KBM-7 (cell line): Measurements from ENCODE around the gene ANK3.

Experiments used
- DNase-seq: peaks from one replicate; pipeline ENCODE4 v3.0.0-alpha.2; 2015
- in situ Hi-C: fragments of 300-500 bp; cut with MboI; formaldehyde crosslinking; loops from 2 replicates; pipeline ENCODE4 v1.14.3; 2020; ENCODE audit warnings: low sequenced_read_pairs, low pct_unique_long_range_greater_than_20kb, mixed read lengths

The ANK3 gene

DNA sequence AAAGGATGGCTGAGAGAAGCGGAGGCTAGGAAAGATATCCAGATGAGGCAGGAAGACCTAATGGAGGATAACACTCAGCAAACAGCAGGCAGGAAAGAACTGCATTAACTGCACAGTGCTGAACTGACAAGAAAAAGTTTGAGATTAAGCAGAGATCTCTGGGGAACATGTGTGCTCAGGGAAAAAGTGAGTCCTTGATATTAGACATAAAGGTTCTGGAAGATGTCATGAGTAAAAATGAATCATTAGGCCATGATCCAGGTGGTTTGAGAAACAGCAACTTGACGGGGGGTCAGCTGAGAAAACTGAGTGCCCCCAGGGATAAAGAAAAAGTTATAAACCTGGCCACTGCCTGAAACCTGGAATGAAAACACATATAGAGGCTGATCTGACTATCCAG lies 27.3 kb upstream of the ANK3 start:
- in situ Hi-C loops: loop anchor here (25.0 kb wide), 1 partner anchor 205 kb away; no protein-coding TSS in a partner anchor
- DNase-seq: no peak

DNA sequence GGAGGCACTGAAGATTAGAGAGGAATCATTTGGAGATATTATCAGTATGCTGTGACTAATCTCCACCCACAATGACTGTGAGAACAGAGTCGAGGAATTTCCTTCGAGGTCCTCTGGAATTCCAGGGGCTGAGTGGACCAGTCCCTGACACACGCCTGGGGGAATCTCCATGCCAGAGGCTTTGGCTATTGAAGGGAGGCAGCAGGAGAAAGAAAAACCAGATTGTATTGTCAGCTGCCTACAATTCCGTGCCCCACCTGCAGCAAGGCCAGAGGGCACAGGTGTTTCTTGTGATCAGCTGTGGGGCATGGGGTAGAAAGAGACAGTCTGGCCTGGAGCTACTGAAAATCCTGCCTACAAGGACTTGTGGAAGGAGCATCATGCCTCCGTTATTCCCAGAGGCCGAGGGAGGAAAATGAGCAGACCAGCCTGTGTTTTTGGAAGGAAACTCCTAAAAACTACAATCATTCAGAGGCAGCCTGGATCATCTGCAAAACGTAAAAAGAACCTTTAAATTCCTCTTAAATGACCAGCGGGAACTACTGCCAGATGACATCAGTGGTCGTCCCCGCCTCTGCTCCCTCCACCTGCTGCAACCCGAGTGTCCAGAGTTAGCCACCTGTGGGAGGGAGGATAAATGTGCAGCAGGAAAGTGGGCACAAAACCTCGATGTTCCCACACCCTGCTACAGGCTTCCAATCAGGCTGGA lies 25.4 kb upstream of the ANK3 start:
- in situ Hi-C loops: loop anchor here (25.0 kb wide), 1 partner anchor 203 kb away; no protein-coding TSS in a partner anchor
- no peak for DNase-seq

DNA sequence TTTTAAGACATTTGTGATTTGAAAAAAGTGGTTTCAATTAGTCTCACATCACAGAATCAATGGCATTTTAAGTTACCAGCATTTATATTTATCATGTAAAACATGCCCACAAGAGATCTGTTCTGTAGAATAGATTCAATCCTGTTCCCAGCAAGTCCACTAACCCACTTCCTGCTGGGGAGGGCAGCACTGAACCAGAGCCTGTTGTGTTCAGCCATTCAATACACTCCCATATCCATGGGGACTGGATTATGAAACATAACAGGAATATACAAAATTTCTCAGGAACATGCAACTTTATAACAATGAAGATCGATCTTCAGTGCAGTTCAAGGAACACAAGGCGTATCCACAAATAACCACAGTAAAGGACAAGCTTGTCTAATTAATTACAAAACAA lies 24.4 kb upstream of the ANK3 start:
- in situ Hi-C loops: loop anchor here (25.0 kb wide), 1 partner anchor 202 kb away; no protein-coding TSS in a partner anchor
- DNase-seq: no peak

DNA sequence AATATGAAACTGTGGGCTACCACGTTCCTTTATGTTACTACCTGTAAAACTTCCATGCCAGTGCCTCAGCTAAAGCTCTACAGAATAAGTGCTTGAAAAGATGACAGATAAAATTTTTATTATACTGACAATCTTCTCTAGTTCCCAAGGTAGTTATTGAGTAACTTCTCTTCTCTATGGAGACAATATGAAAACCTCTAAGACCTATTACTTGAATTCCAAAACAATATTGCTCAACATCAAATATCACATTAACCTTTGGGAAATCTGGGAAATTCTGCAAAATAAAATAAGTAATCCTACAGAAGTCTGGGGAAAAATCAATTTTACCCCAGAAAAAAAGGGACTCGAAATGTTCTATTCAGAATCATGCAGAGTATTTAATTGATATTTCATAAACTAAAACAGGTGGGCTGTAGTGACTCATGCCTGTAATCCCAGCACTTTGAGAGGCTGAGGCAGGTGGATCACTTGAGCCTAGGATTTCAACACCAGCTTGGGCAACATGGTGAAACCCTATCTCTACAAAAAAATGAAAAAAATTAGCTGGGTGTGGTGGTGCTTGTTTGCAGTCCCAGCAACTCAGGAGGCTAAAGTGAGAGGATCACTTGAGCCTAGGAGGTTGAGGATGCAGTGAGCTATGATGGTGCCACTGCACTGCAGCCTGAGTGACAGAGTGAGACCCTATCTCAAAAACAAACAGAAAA lies 23.8 kb upstream of the ANK3 start:
- in situ Hi-C loops: loop anchor here (25.0 kb wide), 1 partner anchor 201 kb away; no protein-coding TSS in a partner anchor
- DNase-seq: no peak

DNA sequence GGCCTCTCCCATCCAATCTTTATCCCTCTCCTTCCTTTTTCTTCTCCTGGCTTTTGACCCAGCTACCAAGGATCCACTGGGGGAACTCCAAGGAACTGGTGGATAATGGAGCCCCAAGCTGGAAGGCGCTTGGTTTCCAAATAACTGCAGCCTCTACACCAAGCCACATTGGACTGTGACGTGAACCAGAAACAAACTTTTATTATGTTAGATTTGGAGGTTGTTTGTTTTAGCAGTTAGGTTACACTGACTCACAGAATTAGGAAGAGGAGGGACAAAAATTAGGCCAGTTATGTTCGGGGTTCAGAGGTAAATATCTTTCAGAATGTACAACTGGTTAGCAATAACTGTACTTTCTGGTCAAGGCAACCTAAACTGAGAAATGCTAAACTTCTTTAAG lies 21.3 kb upstream of the ANK3 start:
- in situ Hi-C loops: loop anchor here (25.0 kb wide), 1 partner anchor 199 kb away; no protein-coding TSS in a partner anchor
- no peak for DNase-seq

DNA sequence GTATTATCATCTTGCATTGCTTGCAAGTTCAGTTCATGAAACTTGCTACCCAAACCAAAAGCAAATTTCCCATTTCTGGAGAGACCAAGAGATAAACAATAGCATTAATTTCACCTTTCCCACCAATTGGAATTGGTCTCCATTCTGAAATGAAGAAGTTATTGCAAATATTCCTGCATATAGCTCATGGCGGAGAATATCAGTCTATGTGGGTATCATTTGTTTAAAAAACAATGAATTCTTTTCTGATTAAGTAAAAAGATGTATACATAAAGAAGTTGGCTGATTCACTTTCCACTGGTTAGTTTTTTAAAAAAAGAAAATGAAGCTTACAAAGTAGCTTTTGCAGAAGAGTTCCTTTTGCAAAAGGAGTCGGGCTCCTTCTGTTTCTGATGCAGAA lies 19.5 kb upstream of the ANK3 start:
- in situ Hi-C loops: loop anchor here (25.0 kb wide), 1 partner anchor 197 kb away; no protein-coding TSS in a partner anchor
- no peak for DNase-seq

DNA sequence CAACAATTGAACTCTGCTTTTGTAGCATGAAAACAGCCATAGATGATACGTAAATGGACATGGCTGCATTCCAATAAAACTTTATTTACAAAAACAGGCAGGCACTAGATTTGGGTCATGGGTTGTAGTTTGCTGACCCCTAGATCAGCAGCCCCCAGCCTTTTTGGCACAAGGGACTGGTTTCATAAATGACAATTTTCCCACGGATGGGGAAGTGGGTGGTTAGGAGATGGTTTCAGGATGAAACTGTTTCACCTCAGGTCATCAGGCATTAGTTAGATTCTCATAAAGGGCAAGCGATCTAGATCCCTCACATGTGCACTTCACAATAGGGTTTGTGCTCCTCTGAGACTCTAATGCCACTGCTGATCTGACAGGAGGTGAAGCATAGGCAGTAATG lies 16.5 kb upstream of the ANK3 start:
- in situ Hi-C loops: loop anchor here (25.0 kb wide), 1 partner anchor 194 kb away; no protein-coding TSS in a partner anchor
- no peak for DNase-seq

DNA sequence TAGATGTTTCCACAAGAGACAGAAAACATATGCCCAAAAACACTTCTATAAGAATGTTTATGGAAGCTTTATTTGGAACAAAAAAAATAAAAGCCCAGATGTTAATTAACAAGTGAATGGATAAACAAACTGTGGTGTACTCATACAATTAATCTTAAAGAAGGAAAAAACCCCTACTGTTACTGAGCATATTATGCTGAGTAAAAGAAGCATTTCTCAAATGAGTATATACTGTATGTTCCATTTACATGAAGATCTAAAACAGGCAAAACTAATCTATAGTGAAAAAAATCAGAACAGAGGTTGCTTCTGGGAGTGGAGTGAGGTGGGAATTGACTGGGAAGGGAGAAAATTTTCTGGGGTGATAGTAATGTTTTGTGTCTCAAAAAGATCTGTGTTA lies 15.5 kb upstream of the ANK3 start:
- no peak for DNase-seq

DNA sequence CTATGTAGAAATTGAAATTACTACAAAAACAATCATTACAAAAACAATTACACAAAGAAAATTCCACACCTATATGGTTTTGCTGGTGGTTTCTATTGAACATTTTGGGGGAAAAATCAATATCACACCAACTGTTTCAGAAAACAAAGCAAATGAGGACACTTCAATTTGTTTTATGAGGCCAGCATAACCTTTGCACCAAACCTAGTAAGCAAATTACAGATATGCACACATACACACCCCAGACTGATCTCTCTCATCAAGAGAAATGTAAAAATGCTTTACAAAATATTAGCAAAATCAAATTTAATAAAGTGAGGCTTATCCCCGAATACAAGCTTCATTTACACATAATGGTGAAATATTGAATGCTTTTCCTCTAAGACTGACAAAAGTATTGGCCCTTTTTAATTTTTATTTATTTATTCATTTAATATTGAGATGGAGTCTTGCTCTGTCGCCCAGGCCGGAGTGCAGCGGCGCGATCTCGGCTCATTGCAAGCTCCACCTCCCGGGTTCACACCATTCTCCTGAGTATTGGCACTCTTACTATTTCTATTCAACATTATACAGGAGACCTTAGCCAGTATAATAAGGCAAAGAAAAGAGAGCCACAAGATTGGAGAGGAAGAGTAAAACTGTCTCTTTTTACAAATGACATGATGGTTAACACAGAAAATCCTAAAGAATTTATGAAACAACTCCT lies 13.6 kb upstream of the ANK3 start:
- DNase-seq: no peak
- in situ Hi-C loops: loop anchor here (25.0 kb wide), 1 partner anchor 191 kb away; no protein-coding TSS in a partner anchor

More for the DNA sequence above, 15.5 kb upstream of the ANK3 start:
- in situ Hi-C loops: loop anchor here (25.0 kb wide), 1 partner anchor 193 kb away; no protein-coding TSS in a partner anchor

DNA sequence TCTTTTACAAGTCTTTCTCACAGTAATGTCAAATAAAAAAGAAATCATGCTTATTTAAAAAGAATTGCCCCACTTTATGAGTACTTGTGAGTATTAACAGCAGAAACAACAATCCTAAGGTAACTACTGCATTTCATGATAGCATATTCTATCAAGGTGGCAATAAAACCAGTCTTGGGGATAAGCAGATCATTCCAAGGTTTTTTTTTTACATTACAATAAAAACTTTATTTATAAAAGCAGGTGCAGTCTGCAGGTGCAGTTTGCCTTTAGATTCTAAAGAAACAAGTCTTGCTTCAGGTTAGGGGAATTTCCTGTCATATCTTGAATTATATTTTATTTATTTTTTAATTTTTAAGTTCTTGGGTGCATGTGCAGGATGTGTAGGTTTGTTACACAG lies 10.7 kb upstream of the ANK3 start:
- no peak for DNase-seq
- in situ Hi-C loops: loop anchor here (25.0 kb wide), 1 partner anchor 188 kb away; no protein-coding TSS in a partner anchor

DNA sequence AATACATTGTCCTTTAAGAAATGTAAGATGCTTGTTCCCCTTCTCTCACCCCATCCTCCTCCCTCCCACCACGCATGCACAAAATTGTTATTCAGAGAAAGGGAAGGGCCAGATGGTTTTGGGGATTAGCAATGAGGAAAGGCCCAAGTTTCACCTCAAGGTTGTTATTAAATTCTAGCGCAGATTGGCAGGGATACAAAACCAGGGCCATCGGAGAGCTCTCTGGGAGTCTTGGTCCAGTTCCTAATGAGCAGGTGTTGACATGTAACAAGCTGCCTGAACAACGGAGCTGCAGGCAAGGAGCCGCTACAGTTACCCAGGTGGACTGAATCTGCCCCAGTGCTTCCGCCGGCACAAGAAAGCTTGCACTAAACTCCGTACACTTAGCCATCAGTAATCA lies 9.7 kb upstream of the ANK3 start:
- in situ Hi-C loops: no loop called here
- DNase-seq: no peak

DNA sequence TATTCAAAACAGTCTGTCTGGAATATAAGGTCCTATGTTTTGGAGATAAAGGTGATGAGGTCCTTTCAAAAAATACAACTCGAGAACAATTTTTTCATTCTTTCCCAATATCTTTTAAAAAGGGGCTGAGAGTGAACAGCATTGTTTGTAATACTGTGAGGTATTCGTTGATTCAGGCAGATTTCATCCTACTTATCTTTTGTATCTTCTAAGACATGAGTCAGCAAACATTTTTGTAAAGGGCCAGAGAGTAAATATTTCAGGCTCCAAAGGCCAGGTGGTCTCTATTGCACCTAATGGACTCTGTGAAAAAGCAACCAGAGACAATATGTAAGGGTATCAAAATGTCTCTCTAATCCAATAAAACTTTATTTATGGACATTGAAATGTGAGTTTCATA lies 8.1 kb upstream of the ANK3 start:
- in situ Hi-C loops: no loop called here
- no peak for DNase-seq

DNA sequence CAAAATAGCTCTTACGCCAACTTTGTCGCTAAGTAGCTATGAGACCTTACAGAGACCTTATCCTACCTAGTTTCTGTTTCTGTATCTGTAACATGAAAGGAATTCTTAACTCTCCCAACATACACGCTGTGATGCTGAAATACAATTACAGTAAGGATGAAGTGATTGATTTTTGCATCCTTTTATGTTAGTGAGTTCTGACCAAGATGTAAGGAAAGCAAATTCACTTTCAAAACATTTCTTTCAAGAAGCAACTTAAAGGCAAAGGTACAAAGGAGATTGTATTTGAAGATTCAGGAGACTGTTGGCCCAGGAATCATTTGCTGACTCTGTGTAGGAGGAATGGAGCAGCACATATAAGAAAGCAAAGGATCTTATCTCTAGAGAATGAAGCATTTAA lies 7.1 kb upstream of the ANK3 start:
- DNase-seq: no peak
- in situ Hi-C loops: no loop called here

DNA sequence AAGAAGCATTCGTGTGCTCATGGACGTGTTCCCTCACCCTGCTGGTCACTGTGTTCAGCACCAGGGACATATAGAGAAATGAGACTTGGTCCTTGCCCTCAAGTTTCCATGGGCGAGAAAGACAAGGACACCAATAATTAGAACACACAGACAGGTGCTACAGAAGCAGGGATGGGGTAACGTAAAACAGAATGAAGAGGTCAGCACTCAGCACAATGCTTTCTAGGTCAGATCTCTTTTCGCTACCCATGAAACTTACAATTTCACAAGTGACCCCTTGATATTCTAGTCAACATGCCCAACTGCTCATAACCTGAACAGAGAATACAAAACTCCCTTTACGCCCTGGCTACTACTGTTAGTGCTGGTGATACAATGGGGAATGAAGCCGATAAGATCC lies 6.0 kb upstream of the ANK3 start:
- DNase-seq: no peak
- in situ Hi-C loops: no loop called here

DNA sequence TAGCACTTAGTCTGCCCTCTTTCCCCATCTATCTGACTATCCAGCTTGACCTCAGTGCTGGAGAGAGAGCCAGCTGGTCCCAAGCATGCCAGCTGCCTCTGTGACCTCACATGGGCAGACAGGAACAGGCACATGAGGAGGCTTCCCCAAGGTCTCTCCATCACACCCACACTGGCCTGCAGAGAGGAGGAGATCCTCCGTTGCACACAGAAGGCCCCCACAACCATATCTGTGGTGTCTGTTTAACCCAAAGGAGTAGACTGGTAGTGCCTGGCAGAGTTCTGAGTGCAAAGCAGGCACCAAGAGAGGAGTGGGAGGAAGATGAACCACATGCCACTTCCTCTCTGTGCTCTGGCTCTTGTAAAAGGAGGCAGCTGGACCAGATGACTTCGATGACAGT lies 4.8 kb upstream of the ANK3 start:
- no peak for DNase-seq

DNA sequence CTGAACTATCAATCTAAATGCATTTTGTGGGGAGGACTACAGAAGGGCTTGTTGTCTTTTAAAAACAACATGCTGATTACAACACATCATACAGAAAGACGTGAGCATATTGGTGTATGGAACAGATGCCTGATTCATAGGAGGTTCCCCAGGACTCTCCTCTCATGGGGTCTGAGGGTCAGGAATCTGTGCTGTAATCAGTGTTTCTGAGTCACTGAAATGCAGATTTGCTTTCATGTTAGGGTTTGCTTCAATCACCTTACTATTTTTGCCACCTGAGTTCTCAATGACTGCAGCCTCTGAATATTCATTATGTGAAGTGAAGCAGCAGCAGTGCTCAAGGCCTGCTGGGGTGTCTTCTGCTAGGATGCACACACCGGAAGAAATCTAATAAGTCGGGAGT lies 550 bp upstream of the ANK3 start:
- no peak for DNase-seq
- in situ Hi-C loops: no loop called here

More for the DNA sequence above, 4.8 kb upstream of the ANK3 start:
- in situ Hi-C loops: no loop called here

DNA sequence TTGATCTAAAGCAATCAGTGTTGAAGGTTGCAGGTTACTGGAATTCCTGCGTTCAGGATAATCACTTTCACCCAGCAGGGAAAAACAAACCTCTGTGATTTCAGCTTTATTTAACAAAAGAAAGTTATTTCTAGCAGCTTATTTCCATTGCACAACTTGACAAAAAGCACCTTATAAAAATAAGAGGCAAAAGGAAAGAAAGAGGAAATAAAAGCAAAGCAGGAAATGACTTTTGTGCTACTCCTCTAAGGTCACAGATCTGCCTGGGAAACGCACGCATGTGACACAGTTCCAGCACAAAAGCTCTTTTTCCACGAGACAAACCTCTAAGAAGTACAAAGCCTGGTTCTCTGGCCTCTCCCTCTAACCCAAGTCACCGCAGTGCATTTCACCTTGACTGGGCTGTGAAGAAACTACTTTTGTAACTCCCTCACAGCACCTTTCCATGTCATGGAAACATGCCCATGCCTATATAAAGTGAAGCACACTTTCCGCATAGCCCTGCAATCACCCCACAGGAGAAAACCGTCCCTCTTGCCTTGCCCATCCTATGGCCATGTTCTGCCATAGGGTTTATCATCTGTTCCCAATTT lies 870 bp downstream of the ANK3 start:
- in situ Hi-C loops: no loop called here
- DNase-seq: no peak

DNA sequence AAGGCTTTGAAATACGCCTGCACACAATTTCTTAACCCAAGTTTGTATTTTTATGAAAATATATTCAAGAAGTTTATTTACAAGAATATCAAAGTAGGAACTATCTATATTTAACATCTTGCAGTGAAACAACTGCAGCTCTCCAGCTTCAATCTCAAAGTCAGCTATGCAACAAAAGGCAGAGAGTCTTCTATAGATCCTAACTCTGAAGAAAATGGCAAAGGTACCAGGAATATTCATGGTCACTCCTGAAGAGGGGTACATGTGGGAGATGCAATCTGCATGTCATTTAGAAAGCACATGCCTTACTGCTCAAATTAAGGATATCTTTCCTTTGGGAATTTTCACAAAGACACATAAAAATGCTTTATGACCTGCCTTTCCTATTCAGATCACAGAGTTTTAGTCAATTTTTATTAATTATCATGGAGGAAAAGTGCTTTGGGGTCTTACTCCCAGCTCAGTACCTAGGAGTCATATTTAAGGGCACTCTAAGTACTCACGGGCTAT lies 1.5 kb downstream of the ANK3 start:
- in situ Hi-C loops: no loop called here
- DNase-seq: no peak

DNA sequence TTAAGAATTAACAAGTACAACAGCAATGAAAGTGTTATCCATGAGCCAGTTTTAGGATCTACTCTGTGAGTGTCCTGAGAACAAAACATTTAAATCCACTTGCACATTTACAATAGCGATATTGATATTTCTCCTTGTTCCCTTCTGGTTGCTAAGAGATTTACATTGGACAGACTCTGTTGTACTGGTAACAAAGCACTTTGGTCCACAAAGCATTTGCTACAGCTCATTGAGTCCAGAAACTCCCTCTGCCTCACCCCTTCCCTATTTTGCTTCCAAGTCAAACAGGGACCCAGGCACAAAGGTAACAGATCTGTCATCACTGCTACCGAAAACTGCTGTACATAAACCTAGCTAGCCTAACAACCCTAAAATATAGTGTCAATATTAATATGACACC lies 2.1 kb downstream of the ANK3 start:
- in situ Hi-C loops: no loop called here
- no peak for DNase-seq
